DOHH2 (cell line): Measurements from ENCODE around the gene PLCG2.

Experiments
- H3F3A ChIP-seq: fragments of 200-600 bp; sonication (generic), shearing (Covaris generic); 2 replicates; pipeline ENCODE4 v1.6.0; 2016; ENCODE audit warnings: antibody characterized with exemption, mild to moderate bottlenecking; ENCODE audit not compliant: control insufficient read depth, insufficient read depth
- H3K27ac ChIP-seq: fragments of 200-600 bp; sonication (generic); 2 replicates; pipeline ENCODE4 v1.5.1; 2014; ENCODE audit warnings: low read depth, mild to moderate bottlenecking, low read length, moderate library complexity
- H3K27me3 ChIP-seq: fragments of 200-600 bp; sonication (generic); 2 replicates; pipeline ENCODE4 v1.6.1; 2014; ENCODE audit warnings: mild to moderate bottlenecking, low read length, mixed read lengths; ENCODE audit not compliant: control insufficient read depth
- H3K36me3 ChIP-seq: fragments of 200-600 bp; sonication (generic); 2 replicates; pipeline ENCODE4 v1.6.1; 2014; ENCODE audit warnings: mild to moderate bottlenecking, low read length, moderate library complexity, mixed read lengths; ENCODE audit not compliant: control insufficient read depth
- H3K4me1 ChIP-seq: fragments of 200-600 bp; sonication (generic); 2 replicates; pipeline ENCODE4 v1.6.1; 2014; ENCODE audit warnings: mild to moderate bottlenecking, low read length, mixed read lengths; ENCODE audit not compliant: control insufficient read depth
- H3K4me2 ChIP-seq: fragments of 200-600 bp; sonication (generic); 2 replicates; pipeline ENCODE4 v1.6.0; 2014; ENCODE audit warnings: mild to moderate bottlenecking, low read length, moderate library complexity
- H3K4me3 ChIP-seq: fragments of 200-600 bp; sonication (generic); 2 replicates; pipeline ENCODE4 v1.5.1; 2014; ENCODE audit warnings: mild to moderate bottlenecking, low read length, mixed read lengths
- H3K79me2 ChIP-seq: fragments of 200-600 bp; sonication (generic); 2 replicates; pipeline ENCODE4 v1.6.1; 2014; ENCODE audit warnings: mild to moderate bottlenecking, low read length, mixed read lengths; ENCODE audit not compliant: control insufficient read depth
- H3K9me2 ChIP-seq: fragments of 200-600 bp; sonication (generic); replicated peaks from 2 replicates; pipeline ENCODE4 v1.6.1; 2014; ENCODE audit warnings: mild to moderate bottlenecking, low read length, mixed read lengths; ENCODE audit not compliant: control insufficient read depth
- H3K9me3 ChIP-seq: fragments of 200-600 bp; sonication (generic); 2 replicates; pipeline ENCODE4 v1.6.1; 2014; ENCODE audit warnings: antibody characterized with exemption, low read length, mixed read lengths; ENCODE audit not compliant: control insufficient read depth, insufficient read depth
- H4K20me1 ChIP-seq: fragments of 200-600 bp; sonication (generic); 2 replicates; pipeline ENCODE4 v1.6.0; 2014; ENCODE audit warnings: low read depth, mild to moderate bottlenecking, antibody characterized with exemption, low read length, moderate library complexity; ENCODE audit not compliant: control insufficient read depth, insufficient read depth
- CTCF ChIP-seq: fragments of 200-600 bp; sonication (generic); IDR thresholded peaks from one replicate; pipeline ENCODE4 v1.5.1; 2014; ENCODE audit warnings: antibody characterized with exemption, mild to moderate bottlenecking, low read depth, low read length; ENCODE audit not compliant: poor library complexity, severe bottlenecking
- EZH2phosphoT487 ChIP-seq: fragments of 200-600 bp; sonication (generic); IDR thresholded peaks from 2 replicates; pipeline ENCODE4 v1.6.1; 2017; ENCODE audit warnings: borderline replicate concordance, mild to moderate bottlenecking, antibody characterized with exemption, low read length, moderate library complexity, mixed read lengths

The PLCG2 gene

GRCh38 chr16:82004601-82005000 is 225.5 kb downstream of the PLCG2 start:
- Histone ChIP-seq H3K4me3 (no peak overlapping the region), H3K9me3 (peaks cover 9% of the 10 kb centered on the region), H3K4me2 (no peak overlapping the region), H3K27me3 (no peaks in the 10 kb centered on the region), H3K4me1 (no peaks in the 10 kb centered on the region), H3K79me2 (no peaks in the 10 kb centered on the region), H3K27ac (no peak overlapping the region), H3F3A (no peaks in the 10 kb centered on the region), H3K9me2 (no peaks in the 10 kb centered on the region), H4K20me1 (no peaks in the 10 kb centered on the region), H3K36me3 (peaks cover 1% of the 10 kb centered on the region; the same call in 1 of the 2 replicates)
- TF ChIP-seq CTCF (no peak), EZH2phosphoT487 (no peak)

GRCh38 chr16:82005027-82005830 is 226.1 kb downstream of the PLCG2 start:
- no peak overlapping the region for H3K4me3 ChIP-seq
- no peaks in the 10 kb centered on the region for H3K9me2 ChIP-seq
- H3K4me1 ChIP-seq = no peaks in the 10 kb centered on the region; the same call in 1 of the 2 replicates
- H4K20me1 ChIP-seq = no peaks in the 10 kb centered on the region
- H3K27me3 ChIP-seq = no peaks in the 10 kb centered on the region
- no peak overlapping the region for H3K4me2 ChIP-seq
- TF ChIP-seq CTCF (no peak), EZH2phosphoT487 (no peak)
- no peaks in the 10 kb centered on the region; the same call in 1 of the 2 replicates for H3K79me2 ChIP-seq
- H3K36me3 ChIP-seq = peaks cover 4% of the 10 kb centered on the region; the same call in 1 of the 2 replicates
- H3K9me3 ChIP-seq = peaks cover 14% of the 10 kb centered on the region
- no peak overlapping the region for H3K27ac ChIP-seq
- no peaks in the 10 kb centered on the region for H3F3A ChIP-seq

- Histone ChIP-seq H3K4me1 (peaks cover 8% of the 10 kb centered on the region), H3K27me3 (no peaks in the 10 kb centered on the region), H3F3A (no peaks in the 10 kb centered on the region), H4K20me1 (no peaks in the 10 kb centered on the region), H3K9me2 (no peaks in the 10 kb centered on the region), H3K27ac (no peak overlapping the region), H3K4me3 (no peak overlapping the region), H3K9me3 (peaks cover 17% of the 10 kb centered on the region), H3K79me2 (no peaks in the 10 kb centered on the region; the same call in 1 of the 2 replicates), H3K4me2 (no peak overlapping the region), H3K36me3 (peaks cover 4% of the 10 kb centered on the region; the same call in 1 of the 2 replicates)
- TF ChIP-seq EZH2phosphoT487 (no peak), CTCF (no peak)
Measured at GRCh38 chr16:82006036-82006435, 226.9 kb downstream of the PLCG2 start.
